HepG2 (cell line): ENCODE measurements around the gene RBCK1. TPM values are rescaled to one million over a fixed set of nuclear protein-coding genes. Genes with fewer than 3 reads are reported as not detected.

ENCODE experiments used
- ASH2L ChIP-seq: fragments of 300-600, 200-600 bp; sonication (generic); IDR thresholded peaks from 2 replicates; pipeline ENCODE4 v1.7.0; 2017; ENCODE audit warnings: low read depth, mild to moderate bottlenecking, moderate library complexity, mixed read lengths, low read length; ENCODE audit not compliant: insufficient read length
- ESRRA ChIP-seq: sonication (generic); formaldehyde crosslinking; IDR thresholded peaks from 2 replicates; pipeline ENCODE4 v1.5.1; 2020; ENCODE audit warnings: mild to moderate bottlenecking, low read depth, missing genetic modification reagents
- FOSL1 ChIP-seq: sonication (generic); formaldehyde crosslinking; IDR thresholded peaks from 2 replicates; pipeline ENCODE4 v1.9.0; 2021; ENCODE audit warnings: missing genetic modification reagents, borderline replicate concordance
- HNRNPL ChIP-seq: fragments of 200-400 bp; formaldehyde crosslinking; IDR thresholded peaks from 2 replicates; pipeline ENCODE4 v1.6.1; 2017; ENCODE audit warnings: mild to moderate bottlenecking, low read depth, low read length
- HOXA7 ChIP-seq: sonication (generic); formaldehyde crosslinking; IDR thresholded peaks from 2 replicates; pipeline ENCODE4 v1.8.1; 2022; ENCODE audit warnings: mild to moderate bottlenecking, missing genetic modification reagents, moderate library complexity
- KDM5B ChIP-seq: sonication (generic); formaldehyde crosslinking; IDR thresholded peaks from 2 replicates; pipeline ENCODE4 v1.4.0; 2020; ENCODE audit warnings: missing genetic modification reagents, mild to moderate bottlenecking, borderline replicate concordance
- MBNL3 ChIP-seq: fragments of 250-450 bp; sonication (Bioruptor Pico); conservative IDR thresholded peaks from 2 replicates; pipeline ENCODE4 v1.8.0; 2022; ENCODE audit warnings: mild to moderate bottlenecking, inconsistent platforms
- NKX3-1 ChIP-seq: sonication (generic); formaldehyde crosslinking; IDR thresholded peaks from 2 replicates; pipeline ENCODE4 v1.5.0; 2020; ENCODE audit warnings: missing genetic modification reagents
- POGZ ChIP-seq: sonication (generic); formaldehyde crosslinking; IDR thresholded peaks from 2 replicates; pipeline ENCODE4 v1.4.0; 2020; ENCODE audit warnings: mild to moderate bottlenecking, missing genetic modification reagents
- RELA ChIP-seq: sonication (generic); formaldehyde crosslinking; IDR thresholded peaks from 2 replicates; pipeline ENCODE4 v1.4.0; 2020; ENCODE audit warnings: missing genetic modification reagents
- SRSF9 ChIP-seq: fragments of 200-400 bp; formaldehyde crosslinking; IDR thresholded peaks from 2 replicates; pipeline ENCODE4 v1.6.1; 2018; ENCODE audit warnings: borderline replicate concordance, mild to moderate bottlenecking, low read depth, low read length; ENCODE audit not compliant: insufficient read depth, poor library complexity, severe bottlenecking
- STAG1 ChIP-seq: sonication (generic); formaldehyde crosslinking; IDR thresholded peaks from 2 replicates; pipeline ENCODE4 v1.4.0; 2020; ENCODE audit warnings: missing genetic modification reagents
- XBP1 ChIP-seq: sonication (generic); formaldehyde crosslinking; IDR thresholded peaks from 2 replicates; pipeline ENCODE4 v1.5.0; 2020; ENCODE audit warnings: missing genetic modification reagents
- ZFY ChIP-seq: sonication (generic); formaldehyde crosslinking; IDR thresholded peaks from 2 replicates; pipeline ENCODE4 v1.4.0; 2020; ENCODE audit warnings: missing genetic modification reagents
- ZMYM4 ChIP-seq: sonication (generic); formaldehyde crosslinking; IDR thresholded peaks from 2 replicates; pipeline ENCODE4 v1.8.1; 2023; ENCODE audit warnings: mild to moderate bottlenecking, missing genetic modification reagents
- ZNF10 ChIP-seq: sonication (generic); formaldehyde crosslinking; IDR thresholded peaks from 2 replicates; pipeline ENCODE4 v1.4.0; 2020; ENCODE audit warnings: mild to moderate bottlenecking, low read depth, missing genetic modification reagents, borderline replicate concordance
- ZNF138 ChIP-seq: sonication (generic); formaldehyde crosslinking; IDR thresholded peaks from 2 replicates; pipeline ENCODE4 v1.5.0; 2020; ENCODE audit warnings: mild to moderate bottlenecking, low read depth, missing genetic modification reagents
- ZNF292 ChIP-seq: sonication (generic); formaldehyde crosslinking; IDR thresholded peaks from 2 replicates; pipeline ENCODE4 v1.8.1; 2022; ENCODE audit warnings: mild to moderate bottlenecking, low read depth, missing genetic modification reagents, borderline replicate concordance
- ZNF383 ChIP-seq: sonication (generic); formaldehyde crosslinking; IDR thresholded peaks from 2 replicates; pipeline ENCODE4 v1.4.0; 2020; ENCODE audit warnings: missing genetic modification reagents, mild to moderate bottlenecking, borderline replicate concordance
- ZNF44 ChIP-seq: sonication (generic); formaldehyde crosslinking; IDR thresholded peaks from 2 replicates; pipeline ENCODE4 v1.5.1; 2020; ENCODE audit warnings: mild to moderate bottlenecking, missing genetic modification reagents
- ZNF619 ChIP-seq: sonication (generic); formaldehyde crosslinking; IDR thresholded peaks from 2 replicates; pipeline ENCODE4 v1.4.0; 2020; ENCODE audit warnings: mild to moderate bottlenecking, missing genetic modification reagents
- ZNF674 ChIP-seq: sonication (generic); formaldehyde crosslinking; IDR thresholded peaks from 2 replicates; pipeline ENCODE4 v1.5.0; 2020; ENCODE audit warnings: low read depth, mild to moderate bottlenecking, missing genetic modification reagents
- ZNF749 ChIP-seq: sonication (generic); formaldehyde crosslinking; IDR thresholded peaks from 2 replicates; pipeline ENCODE4 v1.8.0; 2022; ENCODE audit warnings: mild to moderate bottlenecking, missing genetic modification reagents, moderate library complexity, borderline replicate concordance
- ZNF790 ChIP-seq: sonication (generic); formaldehyde crosslinking; IDR thresholded peaks from 2 replicates; pipeline ENCODE4 v1.8.0; 2022; ENCODE audit warnings: missing genetic modification reagents, mild to moderate bottlenecking, borderline replicate concordance
- ZSCAN31 ChIP-seq: sonication (generic); formaldehyde crosslinking; IDR thresholded peaks from 2 replicates; pipeline ENCODE4 v1.5.0; 2020; ENCODE audit warnings: low read depth, mild to moderate bottlenecking, missing genetic modification reagents
- polyA plus RNA-seq, 8 experiments: library from polyadenylated mRNA; depleted of rRNA in 3 of 8; stranded (reverse) in 7 of 8; unstranded in 1 of 8; fragments of >200 nt; fragmentation: Illumina TruSeq in 4 of 8; extraction: Trizol in 4 of 8; gene quantifications; 2 replicates each; pipeline versions ENCODE4 v1.2.1 to v1.2.3, GENCODE V29; 2011 to 2016; ENCODE audit warnings: low read depth in 4 of 8, missing spikeins in 1 of 8, mixed read lengths in 1 of 8; ENCODE audit not compliant: insufficient read depth in 1 of 8
- total RNA-seq, 5 experiments: library from RNA; depleted of rRNA; stranded (reverse); fragments of >200 nt; fragmentation: Illumina TruSeq; extraction: Trizol; gene quantifications; 2 replicates each; pipeline ENCODE4 v1.2.3, GENCODE V29; 2016; ENCODE audit warnings: low read depth in 1 of 5
- TF ChIP-seq, protein P1 (sequence below): IDR thresholded peaks from 2 replicates; pipeline ENCODE4 v1.6.1; 2016; ENCODE audit warnings: low read depth
- TF ChIP-seq, protein P2 (sequence below): sonication (generic); formaldehyde crosslinking; IDR thresholded peaks from 2 replicates; pipeline ENCODE4 v1.5.0; 2020; ENCODE audit warnings: missing genetic modification reagents
- TF ChIP-seq, protein P3 (sequence below): sonication (generic); formaldehyde crosslinking; IDR thresholded peaks from 2 replicates; pipeline ENCODE4 v1.5.0; 2020; ENCODE audit warnings: mild to moderate bottlenecking, low read depth, missing genetic modification reagents, borderline replicate concordance

Gene RBCK1
- total and polyA plus RNA-seq, 2 of the 13 experiments (the other 11 are each of a cell fraction or from before 2014, with no cell fraction given) = 149 to 215 TPM

DNA sequence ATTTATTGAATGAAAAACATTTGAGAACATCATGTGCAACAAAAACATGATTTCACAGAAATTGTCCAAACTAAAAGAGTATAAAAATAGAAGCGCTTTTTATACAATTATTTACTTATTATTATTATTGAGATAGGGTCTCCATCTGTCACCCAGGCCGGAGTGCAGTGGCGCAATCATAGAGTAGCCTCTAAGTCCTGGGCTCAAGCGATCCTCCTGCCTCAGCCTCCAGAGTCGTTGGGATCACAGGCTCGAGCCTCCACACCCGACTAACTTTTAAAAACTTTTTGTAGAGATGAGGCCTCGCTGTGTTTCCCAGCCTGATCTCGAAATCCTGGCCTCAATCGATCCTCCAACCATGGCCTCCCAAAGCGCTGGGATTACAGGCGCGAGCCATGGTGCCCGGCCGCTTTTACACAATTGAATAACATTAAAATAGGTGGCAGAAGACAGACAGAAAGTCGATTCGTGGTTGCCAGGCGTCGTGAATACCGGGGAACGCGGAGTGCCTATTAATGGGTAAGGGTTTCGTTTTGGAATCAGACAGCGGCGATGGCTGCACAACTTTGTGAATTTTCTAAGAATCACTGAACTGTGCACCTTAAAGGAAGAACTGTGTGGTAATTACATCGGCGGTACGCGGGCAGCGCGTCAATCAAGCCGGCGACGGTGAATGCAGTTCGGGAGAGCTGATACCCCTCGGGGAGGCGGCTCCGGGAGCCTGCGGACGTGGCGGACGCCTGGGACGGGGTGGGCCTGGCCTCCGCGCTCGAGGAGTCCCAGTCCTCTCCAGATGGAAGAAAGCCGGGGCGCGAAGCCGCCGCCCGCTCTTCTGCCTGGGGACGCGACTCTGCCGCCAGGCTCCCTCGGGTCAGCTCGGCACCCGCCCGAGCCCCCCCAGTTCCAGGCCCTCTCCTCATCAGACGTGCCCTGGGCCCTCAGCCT, 53.4 kb downstream of the RBCK1 start (continued):
- TF ChIP-seq STAG1 (CRISPR knock-in tag) (no peak), POGZ (CRISPR knock-in tag) (peak; percentile 63; the same call in 1 of the 2 replicates), HOXA7 (CRISPR knock-in tag) (no peak), ZMYM4 (CRISPR knock-in tag) (no peak; the same call in 1 of the 2 replicates), ZNF790 (CRISPR knock-in tag) (no peak), XBP1 (CRISPR knock-in tag) (no peak), ZNF44 (no peak), ZNF619 (CRISPR knock-in tag) (peak; percentile 74; the same call in 1 of the 2 replicates), RELA (CRISPR knock-in tag) (no peak), FOSL1 (CRISPR knock-in tag) (no peak), ESRRA (CRISPR knock-in tag) (no peak), ZNF383 (CRISPR knock-in tag) (no peak), ZNF138 (CRISPR knock-in tag) (no peak), ZNF292 (CRISPR knock-in tag) (no peak), SRSF9 (no peak), ZFY (no peak), NKX3-1 (CRISPR knock-in tag) (no peak; the same call in 1 of the 2 replicates), MBNL3 (no peak), ZNF749 (CRISPR knock-in tag) (peak; percentile 35), ZNF10 (CRISPR knock-in tag) (no peak), HNRNPL (no peak), ASH2L (no peak), ZNF674 (CRISPR knock-in tag) (no peak), KDM5B (CRISPR knock-in tag) (peak; percentile 86), ZSCAN31 (no peak)
- TF ChIP-seq, protein P1, sequence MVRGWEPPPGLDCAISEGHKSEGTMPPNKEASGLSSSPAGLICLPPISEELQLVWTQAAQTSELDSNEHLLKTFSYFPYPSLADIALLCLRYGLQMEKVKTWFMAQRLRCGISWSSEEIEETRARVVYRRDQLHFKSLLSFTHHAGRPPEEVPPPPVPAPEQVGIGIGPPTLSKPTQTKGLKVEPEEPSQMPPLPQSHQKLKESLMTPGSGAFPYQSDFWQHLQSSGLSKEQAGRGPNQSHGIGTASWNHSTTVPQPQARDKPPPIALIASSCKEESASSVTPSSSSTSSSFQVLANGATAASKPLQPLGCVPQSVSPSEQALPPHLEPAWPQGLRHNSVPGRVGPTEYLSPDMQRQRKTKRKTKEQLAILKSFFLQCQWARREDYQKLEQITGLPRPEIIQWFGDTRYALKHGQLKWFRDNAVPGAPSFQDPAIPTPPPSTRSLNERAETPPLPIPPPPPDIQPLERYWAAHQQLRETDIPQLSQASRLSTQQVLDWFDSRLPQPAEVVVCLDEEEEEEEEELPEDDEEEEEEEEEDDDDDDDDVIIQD = no peak
- TF ChIP-seq, protein P2, sequence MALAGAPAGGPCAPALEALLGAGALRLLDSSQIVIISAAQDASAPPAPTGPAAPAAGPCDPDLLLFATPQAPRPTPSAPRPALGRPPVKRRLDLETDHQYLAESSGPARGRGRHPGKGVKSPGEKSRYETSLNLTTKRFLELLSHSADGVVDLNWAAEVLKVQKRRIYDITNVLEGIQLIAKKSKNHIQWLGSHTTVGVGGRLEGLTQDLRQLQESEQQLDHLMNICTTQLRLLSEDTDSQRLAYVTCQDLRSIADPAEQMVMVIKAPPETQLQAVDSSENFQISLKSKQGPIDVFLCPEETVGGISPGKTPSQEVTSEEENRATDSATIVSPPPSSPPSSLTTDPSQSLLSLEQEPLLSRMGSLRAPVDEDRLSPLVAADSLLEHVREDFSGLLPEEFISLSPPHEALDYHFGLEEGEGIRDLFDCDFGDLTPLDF (CRISPR knock-in tag) = no peak; the same call in 1 of the 2 replicates
- TF ChIP-seq, protein P3, sequence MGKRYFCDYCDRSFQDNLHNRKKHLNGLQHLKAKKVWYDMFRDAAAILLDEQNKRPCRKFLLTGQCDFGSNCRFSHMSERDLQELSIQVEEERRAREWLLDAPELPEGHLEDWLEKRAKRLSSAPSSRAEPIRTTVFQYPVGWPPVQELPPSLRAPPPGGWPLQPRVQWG (CRISPR knock-in tag) = no peak
